DND-41 (cell line): ENCODE measurements around the gene LMX1B.

Source experiments
- EZH2 ChIP-seq: IDR thresholded peaks from 3 replicates; pipeline ENCODE4 v1.6.1; 2012; ENCODE audit warnings: borderline replicate concordance, low read depth, mild to moderate bottlenecking, moderate library complexity, low read length, inconsistent platforms; ENCODE audit not compliant: severe bottlenecking
- TF ChIP-seq, protein P1 (sequence below): IDR thresholded peaks from 2 replicates; pipeline ENCODE4 v1.5.1; 2012; ENCODE audit warnings: borderline replicate concordance, low read length, moderate library complexity, mild to moderate bottlenecking; ENCODE audit not compliant: poor library complexity, severe bottlenecking; ENCODE audit errors: extremely low read depth

DNA sequence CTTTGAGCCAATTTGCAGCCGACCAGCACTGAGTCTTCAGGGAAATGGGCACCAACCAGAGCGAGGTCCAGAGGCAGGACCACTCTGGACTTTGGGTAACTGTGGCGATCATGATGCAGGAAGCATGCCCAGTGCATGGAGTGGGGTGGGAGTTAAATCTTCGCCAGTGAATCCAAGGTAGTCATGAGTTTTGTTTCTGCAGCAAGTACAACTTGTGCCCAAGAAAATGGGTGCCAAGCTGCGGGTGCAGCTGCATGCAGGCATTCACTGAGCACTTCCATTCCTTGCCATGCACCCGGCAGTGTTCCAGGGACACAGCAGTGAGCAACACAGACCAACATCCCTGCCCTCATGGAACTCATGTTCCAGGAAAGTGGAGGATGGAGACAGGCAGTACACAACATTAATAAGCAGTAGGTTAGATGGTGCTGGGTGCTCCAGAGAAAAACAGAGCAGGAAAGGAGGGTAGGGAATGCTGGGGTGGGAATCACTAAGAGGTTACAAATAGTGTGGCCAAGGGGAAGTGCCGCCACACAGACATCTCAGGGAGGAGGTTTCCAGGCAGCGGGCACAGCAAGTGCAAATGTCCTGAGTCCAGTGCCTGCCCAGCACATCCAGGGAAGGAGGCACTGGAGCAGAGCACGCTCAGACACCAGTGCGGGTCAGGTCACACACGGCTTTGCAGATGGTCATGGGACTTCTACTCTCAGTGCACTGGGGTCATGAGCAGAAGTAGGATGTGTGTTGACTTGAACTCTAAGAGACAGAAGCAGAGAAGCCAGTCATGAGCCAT lies 48.2 kb upstream of the LMX1B start:
- TF ChIP-seq, protein P1, sequence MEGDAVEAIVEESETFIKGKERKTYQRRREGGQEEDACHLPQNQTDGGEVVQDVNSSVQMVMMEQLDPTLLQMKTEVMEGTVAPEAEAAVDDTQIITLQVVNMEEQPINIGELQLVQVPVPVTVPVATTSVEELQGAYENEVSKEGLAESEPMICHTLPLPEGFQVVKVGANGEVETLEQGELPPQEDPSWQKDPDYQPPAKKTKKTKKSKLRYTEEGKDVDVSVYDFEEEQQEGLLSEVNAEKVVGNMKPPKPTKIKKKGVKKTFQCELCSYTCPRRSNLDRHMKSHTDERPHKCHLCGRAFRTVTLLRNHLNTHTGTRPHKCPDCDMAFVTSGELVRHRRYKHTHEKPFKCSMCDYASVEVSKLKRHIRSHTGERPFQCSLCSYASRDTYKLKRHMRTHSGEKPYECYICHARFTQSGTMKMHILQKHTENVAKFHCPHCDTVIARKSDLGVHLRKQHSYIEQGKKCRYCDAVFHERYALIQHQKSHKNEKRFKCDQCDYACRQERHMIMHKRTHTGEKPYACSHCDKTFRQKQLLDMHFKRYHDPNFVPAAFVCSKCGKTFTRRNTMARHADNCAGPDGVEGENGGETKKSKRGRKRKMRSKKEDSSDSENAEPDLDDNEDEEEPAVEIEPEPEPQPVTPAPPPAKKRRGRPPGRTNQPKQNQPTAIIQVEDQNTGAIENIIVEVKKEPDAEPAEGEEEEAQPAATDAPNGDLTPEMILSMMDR, result no peak
- no peak for TF ChIP-seq EZH2
